Mesenchymal stem cell (in vitro differentiated cells and primary cell): ENCODE data around the gene MATN3.
A peak's percentile ranks its signal among the peaks of the same experiment; 100 is the strongest.

Source experiments
- DNase-seq: peaks from one replicate; pipeline ENCODE4 v3.0.0-alpha.2; 2013
- H2AFZ ChIP-seq: one replicate; pipeline ENCODE4 v1.6.1; 2013; ENCODE audit warnings: low read depth, mild to moderate bottlenecking, control low read depth, inconsistent platforms, low read length, moderate library complexity
- H2AK5ac ChIP-seq: 2 replicates; pipeline ENCODE4 v1.6.1; 2013; ENCODE audit warnings: low read length, moderate library complexity, mild to moderate bottlenecking, inconsistent platforms; ENCODE audit not compliant: severe bottlenecking
- H2BK120ac ChIP-seq: one replicate; pipeline ENCODE4 v1.6.1; 2013; ENCODE audit warnings: low read depth, mild to moderate bottlenecking, inconsistent platforms, low read length, moderate library complexity
- H2BK12ac ChIP-seq, 2 experiments: one replicate each; pipeline ENCODE4 v1.6.1; 2013; ENCODE audit warnings: inconsistent platforms in 2 of 2, low read length in 2 of 2, mild to moderate bottlenecking in 2 of 2, moderate library complexity in 2 of 2, control low read depth in 1 of 2
- H2BK15ac ChIP-seq: one replicate; pipeline ENCODE4 v1.6.1; 2013; ENCODE audit warnings: mild to moderate bottlenecking, low read depth, inconsistent platforms; ENCODE audit not compliant: poor library complexity, severe bottlenecking
- H2BK5ac ChIP-seq: 2 replicates; pipeline ENCODE4 v1.6.1; 2013; ENCODE audit warnings: low read depth, mild to moderate bottlenecking, low read length, control low read depth, inconsistent platforms; ENCODE audit not compliant: poor library complexity, severe bottlenecking
- H3K14ac ChIP-seq, 2 experiments: one replicate each; pipeline ENCODE4 v1.6.1; 2013; ENCODE audit warnings: inconsistent platforms in 2 of 2, low read length in 2 of 2, control low read depth in 1 of 2, mild to moderate bottlenecking in 1 of 2, moderate library complexity in 1 of 2
- H3K18ac ChIP-seq, 2 experiments: one replicate each; pipeline ENCODE4 v1.6.1; 2013; ENCODE audit warnings: inconsistent platforms in 2 of 2, low read length in 2 of 2, control low read depth in 1 of 2, low read depth in 1 of 2, mild to moderate bottlenecking in 1 of 2
- H3K23ac ChIP-seq, 2 experiments: one replicate each; pipeline ENCODE4 v1.6.1; 2013; ENCODE audit warnings: inconsistent platforms in 2 of 2, low read length in 2 of 2, mild to moderate bottlenecking in 2 of 2, moderate library complexity in 2 of 2, control low read depth in 1 of 2
- H3K27ac ChIP-seq: 2 replicates; pipeline ENCODE4 v1.5.1; 2013; ENCODE audit warnings: mild to moderate bottlenecking, moderate library complexity, low read length, control low read depth, inconsistent platforms; ENCODE audit not compliant: poor library complexity, severe bottlenecking
- H3K27me3 ChIP-seq, 2 experiments: 2 replicates each; pipeline versions ENCODE4 v1.6.1 to v1.7.0; 2013; ENCODE audit warnings: low read length in 2 of 2, mild to moderate bottlenecking in 2 of 2, moderate library complexity in 2 of 2, control low read depth in 1 of 2, inconsistent platforms in 1 of 2; ENCODE audit not compliant: control insufficient read depth in 1 of 2, insufficient read depth in 1 of 2
- H3K36me3 ChIP-seq, 2 experiments: 2 replicates each; pipeline versions ENCODE4 v1.6.1 to v1.7.0; 2013; ENCODE audit warnings: low read length in 2 of 2, control low read depth in 1 of 2, inconsistent platforms in 1 of 2, low read depth in 1 of 2, mild to moderate bottlenecking in 1 of 2; ENCODE audit not compliant: insufficient read depth in 2 of 2, control insufficient read depth in 1 of 2
- H3K4ac ChIP-seq, 2 experiments: one replicate each; pipeline ENCODE4 v1.6.1; 2013; ENCODE audit warnings: inconsistent platforms in 2 of 2, low read length in 2 of 2, mild to moderate bottlenecking in 2 of 2, moderate library complexity in 2 of 2, control low read depth in 1 of 2, low read depth in 1 of 2
- H3K4me1 ChIP-seq: 2 replicates; pipeline ENCODE4 v1.6.1; 2013; ENCODE audit warnings: low read depth, low read length, control low read depth; ENCODE audit not compliant: control insufficient read depth, insufficient read depth
- H3K4me2 ChIP-seq: 2 replicates; pipeline ENCODE4 v1.6.1; 2013; ENCODE audit warnings: low read length, mild to moderate bottlenecking, inconsistent platforms; ENCODE audit not compliant: poor library complexity, severe bottlenecking
- H3K4me3 ChIP-seq, 2 experiments: 2 replicates each; pipeline versions ENCODE4 v1.5.1 to v1.7.0; 2013; ENCODE audit warnings: low read length in 2 of 2, mild to moderate bottlenecking in 2 of 2, control low read depth in 1 of 2, low read depth in 1 of 2; ENCODE audit not compliant: insufficient read depth in 1 of 2
- H3K79me1 ChIP-seq: replicated peaks from 2 replicates; pipeline ENCODE4 v1.6.1; 2013; ENCODE audit warnings: mild to moderate bottlenecking, control low read depth, low read length, inconsistent platforms; ENCODE audit not compliant: poor library complexity, severe bottlenecking
- H3K9ac ChIP-seq: 2 replicates; pipeline ENCODE4 v1.7.0; 2013; ENCODE audit warnings: mild to moderate bottlenecking, low read length, moderate library complexity
- H3K9me3 ChIP-seq: 2 replicates; pipeline ENCODE4 v1.7.0; 2013; ENCODE audit warnings: mild to moderate bottlenecking, low read length; ENCODE audit not compliant: control insufficient read depth
- H4K8ac ChIP-seq: one replicate; pipeline ENCODE4 v1.6.1; 2013; ENCODE audit warnings: inconsistent platforms, mild to moderate bottlenecking, low read length, moderate library complexity
- H4K91ac ChIP-seq: one replicate; pipeline ENCODE4 v1.6.1; 2013; ENCODE audit warnings: mild to moderate bottlenecking, low read length, inconsistent platforms
- WGBS: methylation state at CpG from one replicate; pipeline ENCODE4 v1.1.7; 2013; ENCODE audit warnings: mixed read lengths; 5-methylcytosine and 5-hydroxymethylcytosine counted together

The MATN3 gene

GRCh38 chr2:20030224-20030623 is 17.8 kb upstream of the MATN3 start:
- Histone ChIP-seq H3K23ac (no peak overlapping the region), H3K4me1 (no peaks in the 10 kb centered on the region), H3K4me2 (no peak overlapping the region), H2BK5ac (no peak overlapping the region), H3K27ac (no peak overlapping the region), H3K27me3 (no peaks in the 10 kb centered on the region), H3K18ac (no peak overlapping the region), H3K9me3 (peaks cover 5% of the 10 kb centered on the region), H2BK15ac (no peak overlapping the region), H2AK5ac (no peak overlapping the region), H4K8ac (no peak overlapping the region), H3K4ac (no peak overlapping the region), H2BK120ac (no peak overlapping the region), H3K9ac (no peak overlapping the region), H3K36me3 (peaks cover 23 to 84% of the 10 kb centered on the region in 2 experiments), H2BK12ac (no peak overlapping the region), H2AFZ (no peak overlapping the region), H3K79me1 (peaks cover 16% of the 10 kb centered on the region), H3K14ac (no peak overlapping the region), H3K4me3 (no peak overlapping the region), H4K91ac (no peak overlapping the region)
- DNase-seq: no peak
- 97% methylated on average over 6 of the region's 6 CpGs for WGBS

- H3K36me3 ChIP-seq: peaks cover 10 to 64% of the 10 kb centered on the region in 2 experiments
- no peak overlapping the region for H2BK5ac ChIP-seq
- DNase-seq: peak; percentile 60
- peaks cover 5% of the 10 kb centered on the region for H3K9me3 ChIP-seq
- no peaks in the 10 kb centered on the region for H3K27me3 ChIP-seq
- WGBS: 64% methylated on average over 2 of the region's 3 CpGs
- H2AK5ac ChIP-seq: no peak overlapping the region
- no peak overlapping the region for H3K18ac ChIP-seq
- no peak overlapping the region for H4K8ac ChIP-seq
- no peaks in the 10 kb centered on the region for H3K4me1 ChIP-seq
- H3K4ac ChIP-seq: no peak overlapping the region
- no peak overlapping the region for H3K4me3 ChIP-seq
- no peak overlapping the region for H2BK12ac ChIP-seq
- no peak overlapping the region for H3K4me2 ChIP-seq
- no peak overlapping the region for H3K27ac ChIP-seq
- H3K23ac ChIP-seq: no peak overlapping the region
- peaks cover 4% of the 10 kb centered on the region for H3K79me1 ChIP-seq
- H3K14ac ChIP-seq: no peak overlapping the region
- H2AFZ ChIP-seq: no peak overlapping the region
- no peak overlapping the region for H4K91ac ChIP-seq
- no peak overlapping the region for H3K9ac ChIP-seq
- H2BK15ac ChIP-seq: no peak overlapping the region
- no peak overlapping the region for H2BK120ac ChIP-seq
Observed at GRCh38 chr2:20027705-20028434, 15.4 kb upstream of the MATN3 start.

GRCh38 chr2:20027260-20027677 is 14.8 kb upstream of the MATN3 start:
- H3K9ac ChIP-seq: no peak overlapping the region

GRCh38 chr2:20025065-20025786 is 12.8 kb upstream of the MATN3 start:
- no peaks in the 10 kb centered on the region for H3K4me1 ChIP-seq
- H3K4me3 ChIP-seq: no peak overlapping the region
- H3K18ac ChIP-seq: no peak overlapping the region
- no peak overlapping the region for H2BK120ac ChIP-seq
- peaks cover 12 to 38% of the 10 kb centered on the region in 2 experiments for H3K36me3 ChIP-seq
- DNase-seq: no peak
- H2AK5ac ChIP-seq: no peak overlapping the region
- H3K4ac ChIP-seq: no peak overlapping the region
- H2BK15ac ChIP-seq: no peak overlapping the region
- H3K9me3 ChIP-seq: peaks cover 5% of the 10 kb centered on the region
- no peak overlapping the region for H3K14ac ChIP-seq
- WGBS: 17% methylated on average over 1 of the region's 3 CpGs
- H2BK12ac ChIP-seq: no peak overlapping the region
- no peak overlapping the region for H4K91ac ChIP-seq
- H3K79me1 ChIP-seq: peaks cover 3% of the 10 kb centered on the region
- H2AFZ ChIP-seq: no peak overlapping the region
- no peak overlapping the region for H3K27ac ChIP-seq
- no peak overlapping the region for H3K9ac ChIP-seq
- no peak overlapping the region for H2BK5ac ChIP-seq
- H3K4me2 ChIP-seq: no peak overlapping the region
- no peaks in the 10 kb centered on the region for H3K27me3 ChIP-seq
- H4K8ac ChIP-seq: no peak overlapping the region
- H3K23ac ChIP-seq: no peak overlapping the region

More at GRCh38 chr2:20027260-20027677, 14.8 kb upstream of the MATN3 start:
- H3K27ac ChIP-seq: no peak overlapping the region
- peaks cover 5% of the 10 kb centered on the region for H3K9me3 ChIP-seq
- H3K27me3 ChIP-seq: no peaks in the 10 kb centered on the region
- no peak overlapping the region for H3K4me2 ChIP-seq
- H3K79me1 ChIP-seq: peaks cover 4% of the 10 kb centered on the region
- H2AFZ ChIP-seq: no peak overlapping the region
- H2BK120ac ChIP-seq: no peak overlapping the region
- no peak overlapping the region for H2BK15ac ChIP-seq
- no peak overlapping the region for H3K4me3 ChIP-seq
- H3K23ac ChIP-seq: no peak overlapping the region
- H3K18ac ChIP-seq: no peak overlapping the region
- no peak overlapping the region for H2BK12ac ChIP-seq
- H4K8ac ChIP-seq: no peak overlapping the region
- peaks cover 10 to 58% of the 10 kb centered on the region in 2 experiments for H3K36me3 ChIP-seq
- H4K91ac ChIP-seq: no peak overlapping the region
- WGBS: 60% methylated on average over 4 of the region's 4 CpGs
- H3K4ac ChIP-seq: no peak overlapping the region
- DNase-seq: no peak
- H3K4me1 ChIP-seq: no peaks in the 10 kb centered on the region
- H3K14ac ChIP-seq: no peak overlapping the region
- H2AK5ac ChIP-seq: no peak overlapping the region
- H2BK5ac ChIP-seq: no peak overlapping the region
